PFSK-1 (cell line): ENCODE measurements around the gene SPNS2.

Experiments used
- FOXP2 ChIP-seq: optimal IDR thresholded peaks from 2 replicates; pipeline ENCODE3; 2011; ENCODE audit warnings: borderline replicate concordance, control low read depth, inconsistent platforms; ENCODE audit not compliant: insufficient read depth; ENCODE audit errors: extremely low read length, extremely low read depth
- POLR2AphosphoS5 ChIP-seq: IDR thresholded peaks from 2 replicates; pipeline ENCODE4 v1.6.1; 2012; ENCODE audit warnings: low read depth, mild to moderate bottlenecking, control low read depth, low read length, moderate library complexity
- SIN3A ChIP-seq: IDR thresholded peaks from 2 replicates; pipeline ENCODE4 v1.6.1; 2012; ENCODE audit warnings: mild to moderate bottlenecking, low read length, moderate library complexity, borderline replicate concordance; ENCODE audit not compliant: insufficient read depth
- TAF1 ChIP-seq: IDR thresholded peaks from 2 replicates; pipeline ENCODE4 v1.6.1; 2012; ENCODE audit warnings: low read length, control low read depth, borderline replicate concordance; ENCODE audit not compliant: insufficient read depth
- TF ChIP-seq, protein P1 (sequence below), 2 experiments: IDR thresholded peaks; 2 replicates each; pipeline versions ENCODE4 v1.6.1 to v1.8.0; 2011 to 2012; ENCODE audit warnings: low read depth in 2 of 2, low read length in 2 of 2, control low read depth in 1 of 2, inconsistent platforms in 1 of 2, mild to moderate bottlenecking in 1 of 2, moderate library complexity in 1 of 2; ENCODE audit not compliant: insufficient read depth in 1 of 2

SPNS2 gene

DNA sequence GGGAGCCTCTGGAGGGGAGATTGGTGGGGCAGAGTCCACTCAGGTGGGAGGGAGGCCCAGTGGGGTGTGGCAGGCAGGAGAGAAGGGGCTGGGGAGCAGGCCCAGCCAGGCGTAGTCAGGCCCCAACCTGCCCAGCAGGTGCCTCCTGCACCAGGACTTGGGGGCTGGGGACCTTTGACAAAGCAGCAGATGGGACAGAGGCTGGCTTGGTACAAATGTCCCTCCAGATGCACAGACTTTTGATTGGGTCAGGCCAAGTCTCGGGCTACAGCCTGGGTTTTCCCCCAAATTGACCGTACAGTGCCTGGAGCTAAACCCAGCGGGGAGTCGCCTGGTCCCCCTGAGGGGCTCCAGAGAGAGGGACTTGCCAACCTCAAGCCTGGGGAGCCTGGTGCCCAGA, 61.3 kb downstream of the SPNS2 start:
- TF ChIP-seq TAF1, result no peak
- TF ChIP-seq POLR2AphosphoS5, result no peak
- no peak for TF ChIP-seq SIN3A
- TF ChIP-seq, protein P1, sequence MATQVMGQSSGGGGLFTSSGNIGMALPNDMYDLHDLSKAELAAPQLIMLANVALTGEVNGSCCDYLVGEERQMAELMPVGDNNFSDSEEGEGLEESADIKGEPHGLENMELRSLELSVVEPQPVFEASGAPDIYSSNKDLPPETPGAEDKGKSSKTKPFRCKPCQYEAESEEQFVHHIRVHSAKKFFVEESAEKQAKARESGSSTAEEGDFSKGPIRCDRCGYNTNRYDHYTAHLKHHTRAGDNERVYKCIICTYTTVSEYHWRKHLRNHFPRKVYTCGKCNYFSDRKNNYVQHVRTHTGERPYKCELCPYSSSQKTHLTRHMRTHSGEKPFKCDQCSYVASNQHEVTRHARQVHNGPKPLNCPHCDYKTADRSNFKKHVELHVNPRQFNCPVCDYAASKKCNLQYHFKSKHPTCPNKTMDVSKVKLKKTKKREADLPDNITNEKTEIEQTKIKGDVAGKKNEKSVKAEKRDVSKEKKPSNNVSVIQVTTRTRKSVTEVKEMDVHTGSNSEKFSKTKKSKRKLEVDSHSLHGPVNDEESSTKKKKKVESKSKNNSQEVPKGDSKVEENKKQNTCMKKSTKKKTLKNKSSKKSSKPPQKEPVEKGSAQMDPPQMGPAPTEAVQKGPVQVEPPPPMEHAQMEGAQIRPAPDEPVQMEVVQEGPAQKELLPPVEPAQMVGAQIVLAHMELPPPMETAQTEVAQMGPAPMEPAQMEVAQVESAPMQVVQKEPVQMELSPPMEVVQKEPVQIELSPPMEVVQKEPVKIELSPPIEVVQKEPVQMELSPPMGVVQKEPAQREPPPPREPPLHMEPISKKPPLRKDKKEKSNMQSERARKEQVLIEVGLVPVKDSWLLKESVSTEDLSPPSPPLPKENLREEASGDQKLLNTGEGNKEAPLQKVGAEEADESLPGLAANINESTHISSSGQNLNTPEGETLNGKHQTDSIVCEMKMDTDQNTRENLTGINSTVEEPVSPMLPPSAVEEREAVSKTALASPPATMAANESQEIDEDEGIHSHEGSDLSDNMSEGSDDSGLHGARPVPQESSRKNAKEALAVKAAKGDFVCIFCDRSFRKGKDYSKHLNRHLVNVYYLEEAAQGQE (IDR thresholded peaks at IDR 0.05; ENCODE audit: insufficient read depth in 1 of 2, low read depth in 2 of 2, low read length in 2 of 2), result no peak
- no peak for TF ChIP-seq FOXP2

DNA sequence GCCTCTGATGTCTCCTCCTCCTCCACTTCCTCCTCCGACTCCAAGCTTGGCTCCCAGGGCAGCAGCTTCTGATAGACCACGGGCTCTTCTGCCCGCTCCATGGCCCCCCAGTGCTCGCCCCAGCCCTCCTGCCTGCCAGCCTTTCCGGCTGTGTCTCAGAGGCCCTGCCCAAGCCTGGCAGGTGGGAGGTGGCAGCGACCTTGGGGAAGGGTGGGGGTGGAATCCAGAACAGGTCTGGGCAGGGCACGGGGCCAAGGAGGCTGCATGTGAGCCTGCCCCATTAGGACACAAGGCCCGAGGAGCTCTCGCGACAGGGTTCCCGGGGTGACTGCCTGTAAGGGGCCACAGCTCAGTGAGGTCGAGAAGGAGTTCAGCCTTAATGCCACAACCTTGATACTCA, 61.7 kb downstream of the SPNS2 start, which contains the start of gene GGT6:
Gene GGT6 (minus strand): TSS at position 157 of the 400 bp plus-strand sequence. CDS start 56 bp downstream, at position 101.
- TF ChIP-seq FOXP2 (no peak), SIN3A (no peak), POLR2AphosphoS5 (no peak), TAF1 (no peak)
- TF ChIP-seq, protein P1 (IDR thresholded peaks at IDR 0.05; ENCODE audit: insufficient read depth in 1 of 2, low read depth in 2 of 2, low read length in 2 of 2), result no peak

DNA sequence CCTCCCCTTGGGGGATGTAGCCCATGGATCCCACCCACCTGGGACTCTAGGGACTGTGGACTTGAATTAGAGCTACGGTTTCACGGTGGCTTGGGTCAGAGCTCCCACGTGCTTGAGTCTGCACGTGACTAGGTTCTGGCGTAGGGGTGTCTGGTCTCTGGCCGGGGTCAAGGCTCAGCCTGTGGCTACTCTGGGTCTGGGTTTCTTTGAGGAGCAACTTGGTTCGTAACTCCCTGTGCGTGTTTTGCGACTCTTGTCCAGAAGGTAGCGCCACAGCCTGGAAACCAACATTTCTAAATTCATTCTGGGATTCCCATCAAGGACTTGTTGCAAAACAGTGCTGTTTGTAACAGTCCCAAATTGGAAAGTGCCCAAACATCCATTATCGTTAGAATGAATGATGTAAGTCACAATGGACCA, 62.2 kb downstream of the SPNS2 start:
- TF ChIP-seq, protein P1 (IDR thresholded peaks at IDR 0.05; ENCODE audit: insufficient read depth in 1 of 2, low read depth in 2 of 2, low read length in 2 of 2), result no peak
- TF ChIP-seq SIN3A (no peak), FOXP2 (no peak), TAF1 (no peak), POLR2AphosphoS5 (no peak)

DNA sequence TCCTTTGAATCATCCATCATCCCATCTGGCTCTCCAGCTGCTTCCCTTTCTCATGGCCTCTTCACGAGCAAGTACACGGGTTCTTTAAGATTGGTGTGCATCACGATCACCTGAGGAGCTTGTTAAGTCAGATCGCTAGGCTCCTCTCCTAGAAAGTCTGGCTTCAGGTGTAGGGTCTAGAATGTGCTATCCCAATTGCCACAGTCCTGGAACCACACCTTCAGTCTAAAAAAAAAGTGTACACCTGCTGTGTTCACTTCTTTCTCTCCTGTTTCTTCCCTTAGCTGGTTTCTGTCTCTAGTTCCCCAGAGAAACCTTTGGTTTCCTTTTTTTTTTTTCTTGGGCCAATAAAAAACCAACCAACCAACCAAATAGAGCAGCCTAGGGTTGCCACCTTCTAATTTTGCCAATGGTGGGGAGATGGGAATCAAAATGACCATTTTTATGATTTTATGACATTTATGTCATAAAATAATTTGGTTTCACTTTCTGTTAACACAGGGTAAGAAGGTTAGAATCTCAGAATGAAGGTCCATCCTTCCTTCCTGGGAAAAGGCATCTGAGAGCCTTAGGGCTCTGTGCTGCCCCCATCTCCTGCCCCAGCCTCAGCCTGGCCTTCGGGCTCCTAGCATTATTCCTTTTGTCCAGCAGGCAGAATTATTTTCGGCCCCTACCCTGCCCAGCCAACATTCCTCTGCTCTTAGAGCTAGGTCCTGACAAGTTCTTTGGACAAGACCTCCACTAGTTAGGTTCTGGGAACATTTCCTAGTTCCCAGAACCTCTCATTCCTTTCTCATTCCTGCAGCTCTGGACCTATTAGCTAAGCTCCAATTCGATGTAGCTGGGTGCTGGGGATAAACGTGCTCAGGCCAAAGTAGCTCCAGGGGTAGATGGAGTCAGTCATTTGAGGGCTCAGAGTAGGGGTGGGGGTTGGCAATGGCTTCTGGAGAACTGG, 63.6 kb downstream of the SPNS2 start:
- TF ChIP-seq FOXP2 (no peak), SIN3A (no peak), POLR2AphosphoS5 (no peak), TAF1 (no peak)
- TF ChIP-seq, protein P1 (IDR thresholded peaks at IDR 0.05; ENCODE audit: insufficient read depth in 1 of 2, low read depth in 2 of 2, low read length in 2 of 2), result no peak
